ENCODE data around the gene ZDHHC7. TPM values are rescaled to one million over a fixed set of nuclear protein-coding genes. Genes with fewer than 3 reads are reported as not detected.

The ZDHHC7 gene
- total RNA-seq, 2 experiments from 2014 or later: 25.1 to 27.8 TPM

GRCh38 chr16:85051683-85052082 is 40.3 kb upstream of the ZDHHC7 start:
- Mint-ChIP-seq H3K27me3 (no peaks in the 10 kb centered on the region), H3K4me1 (peaks cover 56% of the 10 kb centered on the region), H3K9me3 (ENCODE audit: low read depth) (no peaks in the 10 kb centered on the region), H3K36me3 (ENCODE audit: low read depth) (no peaks in the 10 kb centered on the region), H3K27ac (no peak overlapping the region), H3K4me3 (no peak overlapping the region)
- DNase-seq (no peak), ATAC-seq (no peak)
- ChIA-PET POLR2A (interaction anchor here (0.6 kb wide), 2 partner anchors 30 to 41 kb away, joined by 3 to 4 read pairs; no protein-coding TSS in a partner anchor), CTCF (no interaction called here)
- intact Hi-C loops (cut with DNase I, micrococcal nuclease): no loop called here

GRCh38 chr16:85051067-85051581 is 39.8 kb upstream of the ZDHHC7 start:
- no peaks in the 10 kb centered on the region for H3K36me3 Mint-ChIP-seq (ENCODE audit: low read depth)
- H3K4me3 Mint-ChIP-seq: no peak overlapping the region
- intact Hi-C loops (cut with DNase I, micrococcal nuclease): no loop called here
- peaks cover 56% of the 10 kb centered on the region for H3K4me1 Mint-ChIP-seq
- H3K27ac Mint-ChIP-seq: no peak overlapping the region
- H3K9me3 Mint-ChIP-seq (ENCODE audit: low read depth): no peaks in the 10 kb centered on the region
- H3K27me3 Mint-ChIP-seq: no peaks in the 10 kb centered on the region
- ATAC-seq (no peak), DNase-seq (no peak)
- ChIA-PET CTCF (no interaction called here), POLR2A (interaction anchor here (0.5 to 1.2 kb wide), 5 partner anchors 22 to 558 kb away, joined by 3 to 4 read pairs (median 3); no protein-coding TSS in a partner anchor)

DNA sequence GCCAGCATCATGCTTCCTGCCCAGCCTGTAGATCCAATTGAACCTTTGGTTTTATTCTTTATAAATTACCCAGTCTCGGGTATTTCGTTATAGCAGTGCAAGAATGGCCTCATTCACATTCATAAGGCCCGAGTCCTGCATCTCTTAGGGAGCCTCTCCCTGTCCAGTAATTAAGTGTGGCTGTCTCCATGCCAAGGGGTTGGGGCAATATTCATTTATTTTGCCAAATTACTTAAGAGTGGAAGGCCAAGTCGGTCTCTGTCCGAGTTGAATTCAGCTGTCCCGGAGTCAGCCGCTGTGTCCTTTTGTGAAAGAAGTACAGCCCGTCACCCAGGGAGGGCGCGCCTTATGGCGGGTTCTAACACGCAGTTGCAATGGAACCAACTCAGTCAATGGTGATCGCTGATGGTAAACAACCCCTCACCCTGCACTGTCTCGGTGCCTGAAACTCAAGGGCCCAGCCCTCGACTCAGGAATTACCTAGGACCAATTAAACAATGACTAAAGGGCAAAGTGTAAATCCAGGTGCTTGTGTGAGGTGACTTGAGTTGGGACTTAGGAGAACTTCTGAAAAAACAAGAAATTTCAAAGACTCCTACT is 38.5 kb upstream of the ZDHHC7 start:
- no peaks in the 10 kb centered on the region for H3K27me3 Mint-ChIP-seq
- ChIA-PET CTCF (no interaction called here), POLR2A (no interaction called here)
- H3K27ac Mint-ChIP-seq: no peak overlapping the region
- no peaks in the 10 kb centered on the region for H3K9me3 Mint-ChIP-seq (ENCODE audit: low read depth)
- DNase-seq (no peak), ATAC-seq (no peak)
- peaks cover 46% of the 10 kb centered on the region for H3K4me1 Mint-ChIP-seq
- H3K4me3 Mint-ChIP-seq: no peak overlapping the region
- no peaks in the 10 kb centered on the region for H3K36me3 Mint-ChIP-seq (ENCODE audit: low read depth)
- intact Hi-C loops (cut with DNase I, micrococcal nuclease): no loop called here

DNA sequence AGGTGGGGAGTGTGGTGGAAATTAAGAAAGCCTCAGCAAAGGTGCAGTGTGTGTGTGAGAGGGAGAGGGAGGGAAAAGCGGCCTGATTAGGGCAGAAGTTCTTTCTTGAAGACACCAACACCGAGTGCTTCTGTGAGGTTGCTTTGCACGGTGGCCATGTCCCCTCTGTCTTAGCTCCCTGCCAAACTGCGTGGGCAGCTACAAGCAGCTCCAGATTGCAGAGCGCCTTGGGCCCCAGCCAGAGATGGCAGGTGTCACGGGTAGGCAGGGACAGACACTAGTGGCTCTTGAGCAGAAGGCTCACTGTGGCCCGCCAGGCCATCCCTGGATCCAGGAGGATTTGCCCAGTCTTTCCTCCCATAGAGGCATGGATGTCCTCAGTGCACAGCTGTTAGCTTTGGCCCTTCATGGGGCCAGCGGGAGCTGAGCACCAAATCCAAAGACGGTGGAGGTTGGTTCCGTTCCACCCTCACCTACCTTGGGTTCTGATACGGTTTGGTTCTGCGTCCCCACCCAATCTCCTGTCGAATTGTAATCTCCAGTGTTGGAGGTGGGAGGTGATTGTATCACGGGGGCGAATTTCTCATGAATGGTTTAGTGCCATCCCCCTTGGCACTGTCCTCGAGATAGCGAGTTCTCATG is 37.7 kb upstream of the ZDHHC7 start:
- no peaks in the 10 kb centered on the region for H3K27me3 Mint-ChIP-seq
- H3K4me3 Mint-ChIP-seq: no peak overlapping the region
- CTCF ChIA-PET: interaction anchor here (0.5 kb wide), 1 partner anchor 43 kb away, joined by 3 read pairs; no protein-coding TSS in a partner anchor
- H3K4me1 Mint-ChIP-seq: peaks cover 42% of the 10 kb centered on the region
- POLR2A ChIA-PET: no interaction called here
- no peak overlapping the region for H3K27ac Mint-ChIP-seq
- DNase-seq: no peak
- no peak for ATAC-seq
- H3K9me3 Mint-ChIP-seq (ENCODE audit: low read depth): no peaks in the 10 kb centered on the region
- H3K36me3 Mint-ChIP-seq (ENCODE audit: low read depth): peaks cover under 1% of the 10 kb centered on the region
- intact Hi-C loops (cut with DNase I, micrococcal nuclease): no loop called here

- peaks cover 2% of the 10 kb centered on the region for H3K36me3 Mint-ChIP-seq (ENCODE audit: low read depth)
- peak overlapping the region; percentile 78 for H3K27ac Mint-ChIP-seq
- H3K9me3 Mint-ChIP-seq (ENCODE audit: low read depth): no peaks in the 10 kb centered on the region
- H3K4me1 Mint-ChIP-seq: peaks cover 42% of the 10 kb centered on the region
- intact Hi-C loops (cut with DNase I, micrococcal nuclease): no loop called here
- H3K27me3 Mint-ChIP-seq: no peaks in the 10 kb centered on the region
- CTCF ChIA-PET: interaction anchor here (0.7 to 1.7 kb wide), 2 partner anchors 8 to 67 kb away, joined by 3 to 8 read pairs; no protein-coding TSS in a partner anchor
- ATAC-seq (no peak), DNase-seq (no peak)
- POLR2A ChIA-PET: interaction anchor here (1.1 kb wide), 1 partner anchor 21 kb away, joined by 3 read pairs; no protein-coding TSS in a partner anchor
- H3K4me3 Mint-ChIP-seq: peak overlapping the region; percentile 43
These were observed 36.6 kb upstream of the ZDHHC7 start for GRCh38 chr16:85047867-85048455.

DNA sequence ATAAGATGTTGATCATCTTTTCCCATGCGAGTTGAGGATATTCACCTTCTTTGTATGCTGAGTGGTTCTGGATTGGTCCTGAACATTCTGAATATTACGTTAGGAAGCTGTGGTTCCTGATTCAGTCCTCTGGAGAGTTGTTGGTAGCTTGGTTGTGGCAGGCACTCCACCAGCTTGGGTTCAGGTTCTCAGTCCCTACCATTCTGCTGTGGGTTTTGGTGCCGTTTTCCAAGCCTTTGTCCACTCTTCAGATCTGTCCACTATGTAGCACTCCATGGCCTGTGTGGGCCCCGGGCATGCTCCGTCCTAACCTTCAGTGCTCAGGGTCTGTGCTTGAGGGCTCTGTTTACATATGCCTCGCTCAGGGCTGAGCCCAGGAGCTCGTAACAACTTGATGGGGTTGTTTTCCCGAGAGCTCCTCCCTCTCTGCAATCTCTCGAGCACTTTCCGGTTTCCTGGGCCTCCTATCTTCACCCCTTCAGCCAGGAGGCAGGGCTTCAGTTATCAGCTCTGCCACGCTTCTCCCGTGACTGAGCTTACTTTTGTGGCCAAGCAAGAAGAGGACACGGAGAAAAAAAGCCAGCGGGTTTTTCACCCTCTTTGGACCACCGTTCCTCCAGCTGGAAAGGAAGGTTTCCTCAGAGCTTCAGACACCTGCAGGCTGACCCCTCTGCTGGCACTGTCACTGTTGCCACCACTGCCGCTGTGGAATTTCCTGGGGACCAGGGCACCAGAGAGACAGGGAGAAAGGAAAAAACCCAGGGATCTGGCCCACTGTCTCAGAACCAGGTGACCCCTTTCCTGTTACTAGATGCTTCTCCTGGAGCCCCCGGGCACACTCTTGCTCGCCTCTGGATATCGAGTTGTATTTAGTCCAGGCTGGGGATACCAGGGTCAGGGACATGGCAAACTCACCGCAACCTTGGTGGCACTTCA is 35.9 kb upstream of the ZDHHC7 start:
- ChIA-PET POLR2A (interaction anchor here (0.6 to 1.1 kb wide), 2 partner anchors 20 to 24 kb away, joined by 3 to 4 read pairs; no protein-coding TSS in a partner anchor), CTCF (interaction anchor here (0.6 to 1.7 kb wide), 7 partner anchors 8 to 965 kb away, joined by 3 to 8 read pairs (median 3); partner anchors contain the start of gene KIAA0513)
- H3K4me3 Mint-ChIP-seq: peak overlapping the region; percentile 43
- peaks cover 2% of the 10 kb centered on the region for H3K36me3 Mint-ChIP-seq (ENCODE audit: low read depth)
- H3K27ac Mint-ChIP-seq: peak overlapping the region; percentile 78
- no peaks in the 10 kb centered on the region for H3K27me3 Mint-ChIP-seq
- peaks cover 42% of the 10 kb centered on the region for H3K4me1 Mint-ChIP-seq
- no peaks in the 10 kb centered on the region for H3K9me3 Mint-ChIP-seq (ENCODE audit: low read depth)
- peak; percentile 78 for ATAC-seq
- intact Hi-C loops (cut with DNase I, micrococcal nuclease): no loop called here
- peak; percentile 41 for DNase-seq

DNA sequence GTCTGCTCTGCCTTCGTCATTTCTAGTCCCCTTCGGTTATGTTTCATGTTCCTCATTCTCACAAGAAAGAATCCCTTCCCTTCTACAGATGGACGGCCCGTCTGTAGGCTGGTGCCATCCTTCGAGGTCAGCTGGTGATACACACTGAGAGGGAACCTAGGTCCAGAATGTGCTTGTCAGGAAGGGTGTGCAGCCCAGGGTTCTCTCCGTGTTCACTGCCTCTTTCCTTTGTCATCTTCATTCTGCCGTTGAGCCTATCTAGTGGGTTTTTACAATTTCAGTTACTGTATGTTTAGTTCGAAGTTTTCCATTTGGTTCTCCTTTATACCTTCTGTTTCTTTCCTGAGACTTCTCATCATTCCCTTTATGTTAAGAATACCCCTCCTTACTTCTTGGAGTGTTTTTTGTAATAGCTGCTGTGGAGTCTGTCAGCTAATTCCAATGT is 35.2 kb upstream of the ZDHHC7 start:
- no peaks in the 10 kb centered on the region for H3K9me3 Mint-ChIP-seq (ENCODE audit: low read depth)
- H3K27me3 Mint-ChIP-seq: no peaks in the 10 kb centered on the region
- H3K4me1 Mint-ChIP-seq: peaks cover 42% of the 10 kb centered on the region
- H3K4me3 Mint-ChIP-seq: no peak overlapping the region
- DNase-seq (no peak), ATAC-seq (no peak)
- intact Hi-C loops (cut with DNase I, micrococcal nuclease): no loop called here
- POLR2A ChIA-PET: interaction anchor here (1.1 kb wide), 1 partner anchor 20 kb away, joined by 3 read pairs; no protein-coding TSS in a partner anchor
- CTCF ChIA-PET: interaction anchor here (0.6 to 1.7 kb wide), 7 partner anchors 9 to 292 kb away, joined by 3 to 8 read pairs (median 3); partner anchors contain the start of gene KIAA0513
- H3K27ac Mint-ChIP-seq: peak overlapping the region; percentile 78
- peaks cover 2% of the 10 kb centered on the region for H3K36me3 Mint-ChIP-seq (ENCODE audit: low read depth)

- no peak for ATAC-seq
- Mint-ChIP-seq H3K4me3 (no peak overlapping the region), H3K36me3 (ENCODE audit: low read depth) (peaks cover 2% of the 10 kb centered on the region), H3K9me3 (ENCODE audit: low read depth) (no peaks in the 10 kb centered on the region), H3K4me1 (peaks cover 38% of the 10 kb centered on the region), H3K27ac (no peak overlapping the region), H3K27me3 (no peaks in the 10 kb centered on the region)
- POLR2A ChIA-PET: no interaction called here
- intact Hi-C loops (cut with DNase I, micrococcal nuclease): no loop called here
- DNase-seq: no peak
- CTCF ChIA-PET: interaction anchor here (0.6 to 1.7 kb wide), 5 partner anchors 10 to 157 kb away, joined by 3 to 8 read pairs (median 3); no protein-coding TSS in a partner anchor
These were observed 34.5 kb upstream of the ZDHHC7 start for GRCh38 chr16:85045641-85046471.

DNA sequence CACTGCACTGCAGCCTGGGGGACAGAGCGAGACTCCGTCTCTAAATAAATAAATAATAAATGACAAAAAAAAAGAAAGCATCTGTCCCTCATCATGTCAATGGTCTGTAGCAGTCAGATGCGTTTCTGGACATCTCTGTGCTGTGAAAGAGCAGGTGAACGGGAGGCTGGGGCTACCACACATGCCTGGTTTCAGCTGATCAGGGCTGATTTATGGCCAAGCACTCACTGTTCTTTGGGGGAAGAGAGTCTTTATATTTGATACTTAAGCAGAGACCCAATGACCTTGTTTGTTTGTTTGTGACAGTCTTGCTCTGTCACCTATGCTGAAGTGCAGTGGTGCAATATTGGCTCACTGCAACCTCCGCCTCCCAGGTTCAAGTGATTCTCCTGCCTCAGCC is 33.7 kb upstream of the ZDHHC7 start:
- H3K27me3 Mint-ChIP-seq: no peaks in the 10 kb centered on the region
- H3K4me3 Mint-ChIP-seq: no peak overlapping the region
- POLR2A ChIA-PET: no interaction called here

DNA sequence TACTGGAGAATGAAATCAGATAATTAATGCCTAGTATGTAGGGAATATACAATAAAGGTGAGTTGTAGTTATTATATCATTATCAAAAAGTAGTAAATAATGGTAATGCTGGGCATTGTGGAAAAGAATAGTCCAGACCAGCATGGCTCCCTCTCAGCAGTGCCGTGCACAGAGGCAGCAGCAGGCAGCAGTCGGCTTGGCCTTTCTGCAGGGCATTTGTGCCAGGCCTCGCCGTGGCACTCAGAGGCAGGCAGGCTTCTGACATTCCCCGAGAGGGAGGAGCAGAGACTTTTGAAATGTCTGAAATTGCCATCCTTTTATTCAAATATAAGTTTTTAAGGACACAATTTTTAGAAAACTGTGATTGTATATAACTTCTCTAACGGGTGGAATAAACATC is 31.3 kb upstream of the ZDHHC7 start:
- no peak for DNase-seq
- H3K4me1 Mint-ChIP-seq: peaks cover 19% of the 10 kb centered on the region
- no peaks in the 10 kb centered on the region for H3K27me3 Mint-ChIP-seq
- no peaks in the 10 kb centered on the region for H3K9me3 Mint-ChIP-seq (ENCODE audit: low read depth)
- CTCF ChIA-PET: no interaction called here
- peaks cover 2% of the 10 kb centered on the region for H3K36me3 Mint-ChIP-seq (ENCODE audit: low read depth)
- intact Hi-C loops (cut with DNase I, micrococcal nuclease): no loop called here
- POLR2A ChIA-PET: no interaction called here
- H3K27ac Mint-ChIP-seq: no peak overlapping the region
- ATAC-seq: no peak
- no peak overlapping the region for H3K4me3 Mint-ChIP-seq

More for the DNA sequence above, 33.7 kb upstream of the ZDHHC7 start:
- no peak overlapping the region for H3K27ac Mint-ChIP-seq
- peaks cover 33% of the 10 kb centered on the region for H3K4me1 Mint-ChIP-seq
- peaks cover 2% of the 10 kb centered on the region for H3K36me3 Mint-ChIP-seq (ENCODE audit: low read depth)
- no peaks in the 10 kb centered on the region for H3K9me3 Mint-ChIP-seq (ENCODE audit: low read depth)
- intact Hi-C loops (cut with DNase I, micrococcal nuclease): no loop called here
- ATAC-seq (no peak), DNase-seq (no peak)
- CTCF ChIA-PET: interaction anchor here (0.6 kb wide), 2 partner anchors 62 to 298 kb away, joined by 3 read pairs; no protein-coding TSS in a partner anchor

Measured in activated CD4-positive, alpha-beta T cell treated with anti-CD3 and anti-CD28 coated beads for 36 hours (primary cell).